ENCODE data around the gene XIRP1. TPM values are rescaled to one million over a fixed set of nuclear protein-coding genes. Genes with fewer than 3 reads are reported as not detected.

XIRP1 gene
- total and polyA plus RNA-seq, 2 experiments from 2014 or later, result not detected

- no peak overlapping the region for H3K27ac Mint-ChIP-seq
- H3K4me3 Mint-ChIP-seq, result no peak overlapping the region
- Histone ChIP-seq H3K4me3 (no peak overlapping the region), H3K9me2 (ENCODE audit: insufficient read depth) (no peaks in the 10 kb centered on the region), H3K4me2 (no peak overlapping the region), H2AFZ (no peak overlapping the region), H3K4me1 (ENCODE audit: insufficient read depth) (no peaks in the 10 kb centered on the region), H3F3A (replicated peaks; ENCODE audit: low read depth) (no peaks in the 10 kb centered on the region), H3K27ac (ENCODE audit: low read depth) (no peak overlapping the region), H3K27me3 (ENCODE audit: insufficient read depth) (no peaks in the 10 kb centered on the region), H3K79me2 (replicated peaks; ENCODE audit: insufficient read depth) (no peaks in the 10 kb centered on the region), H3K36me3 (ENCODE audit: insufficient read depth) (no peaks in the 10 kb centered on the region), H4K20me1 (replicated peaks; ENCODE audit: insufficient read depth) (no peaks in the 10 kb centered on the region; the same call in 1 of the 2 replicates)
- DNase-seq (ENCODE audit: low spot score), result no peak
- peaks cover 1% of the 10 kb centered on the region for H3K36me3 Mint-ChIP-seq (ENCODE audit: low read depth)
- H3K9me3 Mint-ChIP-seq, result no peaks in the 10 kb centered on the region
- no peak for TF ChIP-seq ZNF462 (CRISPR knock-in tag; IDR thresholded peaks at IDR 0.05)
- no peak for TF ChIP-seq STAT1 (IDR thresholded peaks at IDR 0.05; ENCODE audit: unreplicated experiment)
- TF ChIP-seq REST (IDR thresholded peaks at IDR 0.05; ENCODE audit: unreplicated experiment), result no peak
- TF ChIP-seq NANOG (IDR thresholded peaks at IDR 0.05; ENCODE audit: borderline replicate concordance), result no peak
- no peak for TF ChIP-seq CREB1 (CRISPR knock-in tag; IDR thresholded peaks at IDR 0.05; ENCODE audit: low read depth)
- peaks cover 4% of the 10 kb centered on the region for H3K27me3 Mint-ChIP-seq (ENCODE audit: insufficient read depth, low read depth, poor library complexity)
- no peak for ATAC-seq
- peaks cover 4% of the 10 kb centered on the region; the same call in 2 of the 3 replicates for H3K4me1 Mint-ChIP-seq
Measured at GRCh38 chr3:39137435-39137936, 54.9 kb downstream of the XIRP1 start.

Measured in GM23338 (cell line).